GM12878 (cell line): ENCODE measurements around the gene DTX1. TPM values are rescaled to one million over a fixed set of nuclear protein-coding genes. Genes with fewer than 3 reads are reported as not detected.

Experiments
- ATAC-seq: fragments of 200-7000 bp; cut with Tn5 transposase; 3 replicates; pipeline ENCODE4 v1.9.1; 2020; ENCODE audit warnings: mild to moderate bottlenecking, moderate library complexity
- BruUV-seq: library from RNA; stranded (reverse); fragments of 400-500 nt; replicated peaks from 2 replicates; lab custom pipeline; 2021; lab: Mats Ljungman, UMichigan
- CTCF ChIA-PET: fragments of 300-600 bp; sonication (Branson Sonifier 250); formaldehyde crosslinking; extraction: SDS; loops from one replicate; lab custom pipeline; 2021; ENCODE audit warnings: inconsistent platforms; lab: Yijun Ruan, JAX
- POLR2A ChIA-PET: fragments of 350-600 bp; formaldehyde crosslinking; extraction: SDS; loops from one replicate; lab custom pipeline; 2021; ENCODE audit warnings: inconsistent platforms; lab: Charles Lee
- RAD21 ChIA-PET: fragments of 300-600 bp; sonication (Branson Sonifier 250); formaldehyde crosslinking; loops from one replicate; lab custom pipeline; 2023; ENCODE audit warnings: antibody characterized with exemption; ENCODE audit not compliant: unreplicated experiment; lab: Charles Lee
- SMC1A ChIA-PET: fragments of 300-600 bp; sonication (Branson Sonifier 250); formaldehyde crosslinking; loops from one replicate; lab custom pipeline; 2023; ENCODE audit not compliant: unreplicated experiment, uncharacterized antibody; lab: Charles Lee
- DNase-seq: peaks from one replicate; pipeline ENCODE4 v3.0.0-alpha.2; 2011; ENCODE audit warnings: low read depth, low spot score
- FAIRE-seq: peaks from 3 replicates; lab custom pipeline; 2011; peaks lifted over from hg19 to GRCh38; lab: Jason Lieb, UNC
- H2AFZ ChIP-seq: 2 replicates; pipeline ENCODE4 v1.6.0; 2011; ENCODE audit warnings: low read depth, low read length, control low read depth; ENCODE audit not compliant: control insufficient read depth
- H3K27ac ChIP-seq: 2 replicates; pipeline ENCODE4 v1.5.1; 2011; ENCODE audit warnings: control low read depth; ENCODE audit not compliant: control insufficient read depth, insufficient read depth
- H3K27me3 ChIP-seq, 2 experiments: replicated peaks in 1 of 2; 2 replicates each; pipeline versions ENCODE4 v1.6.0 to v1.6.1; 2011; ENCODE audit warnings: low read length in 1 of 2; ENCODE audit not compliant: control insufficient read depth in 2 of 2, insufficient read depth in 2 of 2
- H3K36me3 ChIP-seq, 2 experiments: 2 replicates each; pipeline ENCODE4 v1.5.1; 2011; ENCODE audit warnings: low read length in 1 of 2; ENCODE audit not compliant: control insufficient read depth in 2 of 2, insufficient read depth in 2 of 2
- H3K4me1 ChIP-seq: 2 replicates; pipeline ENCODE4 v1.6.1; 2011; ENCODE audit warnings: mild to moderate bottlenecking, low read length, moderate library complexity, mixed read lengths; ENCODE audit not compliant: control insufficient read depth, insufficient read depth
- H3K4me2 ChIP-seq: 2 replicates; pipeline ENCODE4 v1.6.0; 2011; ENCODE audit warnings: control low read depth; ENCODE audit not compliant: control insufficient read depth, insufficient read depth
- H3K4me3 ChIP-seq: fragments of 200-600 bp; sonication (generic); 2 replicates; pipeline ENCODE4 v1.5.1; 2016
- H3K79me2 ChIP-seq: 2 replicates; pipeline ENCODE4 v1.6.0; 2011; ENCODE audit warnings: low read length; ENCODE audit not compliant: control insufficient read depth, insufficient read depth
- H3K9ac ChIP-seq: 2 replicates; pipeline ENCODE4 v1.8.0; 2011; ENCODE audit warnings: low read length, control low read depth, mixed read lengths; ENCODE audit not compliant: control insufficient read depth, insufficient read depth
- H3K9me3 ChIP-seq: replicated peaks from 3 replicates; pipeline ENCODE4 v1.5.1; 2011; ENCODE audit warnings: mild to moderate bottlenecking, low read length; ENCODE audit not compliant: control insufficient read depth, insufficient read depth
- H4K20me1 ChIP-seq: 2 replicates; pipeline ENCODE4 v1.6.0; 2011; ENCODE audit not compliant: control insufficient read depth, insufficient read depth
- ATF3 ChIP-seq: IDR thresholded peaks from 2 replicates; pipeline ENCODE4 v1.6.1; 2011; ENCODE audit warnings: low read depth, mild to moderate bottlenecking, low read length, moderate library complexity, borderline replicate concordance; ENCODE audit errors: extremely low read depth
- BMI1 ChIP-seq: fragments of 450-650 bp; IDR thresholded peaks from 2 replicates; pipeline ENCODE4 v1.6.1; 2016; ENCODE audit warnings: mild to moderate bottlenecking, moderate library complexity, borderline replicate concordance
- CHD2 ChIP-seq: IDR thresholded peaks from 2 replicates; pipeline ENCODE4 v1.6.1; 2011; ENCODE audit warnings: low read depth, low read length, improper control_type of control experiment, borderline replicate concordance
- FOS ChIP-seq: IDR thresholded peaks from 3 replicates; pipeline ENCODE4 v1.6.1; 2011; ENCODE audit warnings: borderline replicate concordance; ENCODE audit not compliant: insufficient read length; ENCODE audit errors: extremely low read depth
- HSF1 ChIP-seq: fragments of 150-350 bp; IDR thresholded peaks from 2 replicates; pipeline ENCODE4 v1.6.1; 2014; ENCODE audit warnings: mild to moderate bottlenecking, low read depth, low read length
- MTA2 ChIP-seq: fragments of 450-650 bp; IDR thresholded peaks from 2 replicates; pipeline ENCODE4 v1.6.1; 2016; ENCODE audit warnings: low read depth, mild to moderate bottlenecking, moderate library complexity
- MXI1 ChIP-seq: fragments of 150-350 bp; IDR thresholded peaks from 2 replicates; pipeline ENCODE4 v1.6.1; 2011; ENCODE audit warnings: low read depth, mild to moderate bottlenecking, inconsistent platforms, low read length, improper control_type of control experiment
- TARDBP ChIP-seq: IDR thresholded peaks from 2 replicates; pipeline ENCODE4 v1.6.1; 2016; ENCODE audit warnings: borderline replicate concordance
- TCF7 ChIP-seq: IDR thresholded peaks from 2 replicates; pipeline ENCODE4 v1.6.1; 2014; ENCODE audit warnings: antibody characterized with exemption, borderline replicate concordance
- ZNF384 ChIP-seq: IDR thresholded peaks from 2 replicates; pipeline ENCODE4 v1.6.1; 2012; ENCODE audit warnings: low read depth, mild to moderate bottlenecking, low read length, improper control_type of control experiment, borderline replicate concordance
- WGBS: methylation state at CpG from one replicate; pipeline ENCODE4 v1.1.6; 2016; ENCODE audit warnings: low lambda C conversion rate; ENCODE audit not compliant: insufficient replicate concordance, insufficient coverage; ENCODE audit errors: missing lambda C conversion rate; 5-methylcytosine and 5-hydroxymethylcytosine counted together
- in situ Hi-C: fragments of 300-500 bp; cut with MboI; formaldehyde crosslinking; loops from 9 replicates; pipeline ENCODE4 v1.14.3; 2018; ENCODE audit warnings: mixed read lengths
- intact Hi-C: fragments of 100-400 bp; cut with micrococcal nuclease; formaldehyde crosslinking; loops from one replicate; pipeline ENCODE4 v1.14.2; 2022; ENCODE audit not compliant: unreplicated experiment
- polyA plus RNA-seq, 11 experiments: library from polyadenylated mRNA; depleted of rRNA in 4 of 11; unstranded in 6 of 11; stranded (reverse) in 5 of 11; fragments of >200 nt; fragmentation: Nextera tagmentation in 4 of 11; fragmentation: Illumina TruSeq in 1 of 11; extraction: Ambion mirVana in 4 of 11; extraction: Trizol in 1 of 11; gene quantifications; 1 replicate in 1 of 11; 2 replicates in 10 of 11; pipeline versions ENCODE4 v1.2.1 to v1.2.3, GENCODE V29; 2011 to 2016; ENCODE audit warnings: inconsistent platforms in 2 of 11, missing spikeins in 2 of 11, low read depth in 1 of 11
- total RNA-seq, 4 experiments: library from RNA; depleted of rRNA in 3 of 4; stranded (reverse); fragments of >200 nt in 3 of 4; fragmentation: Illumina TruSeq in 1 of 4; extraction: Trizol in 1 of 4; gene quantifications; 2 replicates each; pipeline versions ENCODE4 v1.2.1 to v1.2.3, GENCODE V29; 2013 to 2021
- TF ChIP-seq, protein P1 (sequence below): IDR thresholded peaks from 2 replicates; pipeline ENCODE4 v1.6.1; 2011; ENCODE audit warnings: borderline replicate concordance, low read depth, mild to moderate bottlenecking, moderate library complexity, low read length; ENCODE audit not compliant: insufficient read depth, poor library complexity, severe bottlenecking
- TF ChIP-seq, protein P2 (sequence below): fragments of 450-650 bp; IDR thresholded peaks from 2 replicates; pipeline ENCODE4 v1.6.1; 2016; ENCODE audit warnings: mild to moderate bottlenecking

The DTX1 gene
- total and polyA plus RNA-seq, 10 of the 15 experiments (the other 5 are each of a cell fraction or from before 2014, with no cell fraction given) = 0.09 to 2.8 (median 0.66) TPM

- intact Hi-C loops = no loop called here
- no peak for ATAC-seq
- DNase-seq = no peak
- Histone ChIP-seq H4K20me1 (no peaks in the 10 kb centered on the region), H3K4me2 (no peak overlapping the region), H2AFZ (no peak overlapping the region), H3K4me3 (no peak overlapping the region), H3K4me1 (no peaks in the 10 kb centered on the region), H3K9ac (no peak overlapping the region), H3K27ac (no peak overlapping the region), H3K9me3 (no peaks in the 10 kb centered on the region; the same call in 2 of the 3 replicates), H3K36me3 (peaks cover 15 to 59% of the 10 kb centered on the region in 2 experiments), H3K27me3 (no peaks in the 10 kb centered on the region), H3K79me2 (no peaks in the 10 kb centered on the region)
- ChIA-PET CTCF (interaction anchor here (1.0 to 2.6 kb wide), 4 partner anchors 14 to 107 kb away, joined by 3 to 14 read pairs (median 4); no protein-coding TSS in a partner anchor), SMC1A (interaction anchor here (0.9 to 1.5 kb wide), 4 partner anchors 9 to 105 kb away, joined by 3 to 7 read pairs (median 4); no protein-coding TSS in a partner anchor), RAD21 (interaction anchor here (1.1 to 1.4 kb wide), 2 partner anchors 14 to 42 kb away, joined by 3 read pairs; no protein-coding TSS in a partner anchor), POLR2A (interaction anchor here (0.8 kb wide), 1 partner anchor 100 kb away, joined by 3 read pairs; no protein-coding TSS in a partner anchor)
- in situ Hi-C loops = no loop called here
- TF ChIP-seq MXI1 = no peak
- no peak for TF ChIP-seq HSF1
- no peak for TF ChIP-seq ZNF384
- no TSS peak for BruUV-seq
- no peak for FAIRE-seq
- WGBS = 100% methylated on average over 4 of the region's 4 CpGs
Measured at GRCh38 chr12:113007166-113007565, 49.4 kb upstream of the DTX1 start.

DNA sequence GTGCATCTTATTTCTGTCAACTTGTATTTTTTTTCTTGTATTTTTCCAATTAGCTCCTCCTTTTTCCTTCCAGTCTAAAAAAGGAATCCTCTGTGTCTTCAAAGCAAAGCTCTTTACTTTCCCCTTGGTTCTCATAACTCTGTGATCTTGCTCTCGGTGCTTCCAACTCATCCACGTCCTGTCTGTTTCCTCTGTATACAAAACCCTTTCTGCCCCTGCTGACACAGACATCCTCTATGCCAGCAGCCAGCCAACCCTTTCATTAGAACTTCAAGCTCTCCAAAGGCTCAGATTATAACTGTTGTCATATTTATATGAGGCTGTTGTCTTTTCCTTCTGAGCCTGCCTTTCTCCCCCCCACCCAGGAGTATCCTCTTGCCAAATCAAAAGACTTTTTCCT lies 45.8 kb upstream of the DTX1 start:
- ChIA-PET CTCF (interaction anchor here (2.3 kb wide), 1 partner anchor 18 kb away, joined by 6 read pairs; no protein-coding TSS in a partner anchor), RAD21 (no interaction called here), SMC1A (interaction anchor here (1.8 kb wide), 1 partner anchor 18 kb away, joined by 7 read pairs; no protein-coding TSS in a partner anchor), POLR2A (no interaction called here)
- Histone ChIP-seq H2AFZ (no peak overlapping the region), H3K9ac (no peak overlapping the region), H3K36me3 (peaks cover 9 to 31% of the 10 kb centered on the region in 2 experiments), H3K4me2 (no peak overlapping the region), H3K27me3 (no peaks in the 10 kb centered on the region), H4K20me1 (no peaks in the 10 kb centered on the region), H3K4me1 (no peaks in the 10 kb centered on the region), H3K4me3 (no peak overlapping the region), H3K27ac (no peak overlapping the region), H3K79me2 (no peaks in the 10 kb centered on the region), H3K9me3 (no peaks in the 10 kb centered on the region; the same call in 2 of the 3 replicates)
- intact Hi-C loops = no loop called here
- DNase-seq (no peak), FAIRE-seq (no peak), ATAC-seq (no peak)
- no TSS peak for BruUV-seq
- in situ Hi-C loops = no loop called here
- 94% methylated on average over 2 of the region's 2 CpGs for WGBS
- TF ChIP-seq, protein P1, sequence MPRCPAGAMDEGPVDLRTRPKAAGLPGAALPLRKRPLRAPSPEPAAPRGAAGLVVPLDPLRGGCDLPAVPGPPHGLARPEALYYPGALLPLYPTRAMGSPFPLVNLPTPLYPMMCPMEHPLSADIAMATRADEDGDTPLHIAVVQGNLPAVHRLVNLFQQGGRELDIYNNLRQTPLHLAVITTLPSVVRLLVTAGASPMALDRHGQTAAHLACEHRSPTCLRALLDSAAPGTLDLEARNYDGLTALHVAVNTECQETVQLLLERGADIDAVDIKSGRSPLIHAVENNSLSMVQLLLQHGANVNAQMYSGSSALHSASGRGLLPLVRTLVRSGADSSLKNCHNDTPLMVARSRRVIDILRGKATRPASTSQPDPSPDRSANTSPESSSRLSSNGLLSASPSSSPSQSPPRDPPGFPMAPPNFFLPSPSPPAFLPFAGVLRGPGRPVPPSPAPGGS = no peak
- TF ChIP-seq MTA2 (no peak), ATF3 (no peak), TARDBP (no peak), BMI1 (no peak), FOS (no peak), CHD2 (no peak), TCF7 (no peak)
- TF ChIP-seq, protein P2, sequence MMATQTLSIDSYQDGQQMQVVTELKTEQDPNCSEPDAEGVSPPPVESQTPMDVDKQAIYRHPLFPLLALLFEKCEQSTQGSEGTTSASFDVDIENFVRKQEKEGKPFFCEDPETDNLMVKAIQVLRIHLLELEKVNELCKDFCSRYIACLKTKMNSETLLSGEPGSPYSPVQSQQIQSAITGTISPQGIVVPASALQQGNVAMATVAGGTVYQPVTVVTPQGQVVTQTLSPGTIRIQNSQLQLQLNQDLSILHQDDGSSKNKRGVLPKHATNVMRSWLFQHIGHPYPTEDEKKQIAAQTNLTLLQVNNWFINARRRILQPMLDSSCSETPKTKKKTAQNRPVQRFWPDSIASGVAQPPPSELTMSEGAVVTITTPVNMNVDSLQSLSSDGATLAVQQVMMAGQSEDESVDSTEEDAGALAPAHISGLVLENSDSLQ = no peak
